HCT116 (cell line): ENCODE results near the gene SLC41A2. TPM values are rescaled to one million over a fixed set of nuclear protein-coding genes. Genes with fewer than 3 reads are reported as not detected.

Experiments used
- ATAC-seq: fragments of 200-7000 bp; cut with Tn5 transposase; 2 replicates; pipeline ENCODE4 v1.9.1; 2020; ENCODE audit warnings: mild to moderate bottlenecking, moderate library complexity
- BruUV-seq: library from RNA; stranded (reverse); fragments of 400-500 nt; replicated peaks from 2 replicates; lab custom pipeline; 2021; lab: Mats Ljungman, UMichigan
- CTCF ChIA-PET: fragments of 300-600 bp; sonication (Branson Sonifier 250); formaldehyde crosslinking; loops from one replicate; lab custom pipeline; 2021; ENCODE audit warnings: antibody characterized with exemption; lab: Charles Lee
- POLR2A ChIA-PET: fragments of 300-600, 350-600 bp; sonication (Branson Sonifier 250); formaldehyde crosslinking; loops from one replicate; lab custom pipeline; 2021; ENCODE audit warnings: antibody characterized with exemption; lab: Charles Lee
- RAD21 ChIA-PET, 2 experiments: fragments of 300-600 bp; sonication (Branson Sonifier 250); formaldehyde crosslinking; loops; one replicate each; lab custom pipeline; 2023; ENCODE audit warnings: low total read pairs in 2 of 2; ENCODE audit not compliant: uncharacterized antibody in 2 of 2, unreplicated experiment in 2 of 2, low non-redundant PET in 1 of 2; lab: Charles Lee
- DNase-seq: peaks from one replicate; pipeline ENCODE4 v3.0.0-alpha.2; 2010; ENCODE audit warnings: low read depth, low spot score
- H2AFZ ChIP-seq: fragments of 200-600 bp; shearing (Covaris generic), sonication (generic); 2 replicates; pipeline ENCODE4 v1.6.1; 2017; ENCODE audit warnings: low read depth, mixed run types, mixed read lengths, antibody characterized with exemption, low read length; ENCODE audit not compliant: poor library complexity, severe bottlenecking
- H3K27ac ChIP-seq: 2 replicates; pipeline ENCODE4 v1.5.1; 2012; ENCODE audit warnings: low read depth, low read length
- H3K27me3 ChIP-seq: fragments of 200-600 bp; sonication (generic); 2 replicates; pipeline ENCODE4 v1.6.1; 2016; ENCODE audit warnings: mixed run types, low read length, mixed read lengths; ENCODE audit not compliant: insufficient read depth
- H3K36me3 ChIP-seq, 2 experiments: fragments of 200-500 bp in 1 of 2; fragments of 200-600 bp in 1 of 2; sonication (Bioruptor generic) in 1 of 2; sonication (generic) in 1 of 2; 2 replicates each; pipeline versions ENCODE4 v1.5.1 to v1.6.1; 2014 to 2016; ENCODE audit warnings: low read length in 2 of 2, inconsistent platforms in 1 of 2, mixed read lengths in 1 of 2, mixed run types in 1 of 2; ENCODE audit not compliant: insufficient read depth in 2 of 2, control insufficient read depth in 1 of 2
- H3K4me1 ChIP-seq, 2 experiments: fragments of 200-600 bp in 1 of 2; sonication (generic) in 1 of 2; 2 replicates each; pipeline versions ENCODE4 v1.5.1 to v1.6.1; 2012 to 2017; ENCODE audit warnings: low read length in 2 of 2, inconsistent platforms in 1 of 2, mild to moderate bottlenecking in 1 of 2, mixed read lengths in 1 of 2, mixed run types in 1 of 2, moderate library complexity in 1 of 2; ENCODE audit not compliant: insufficient read depth in 2 of 2, control insufficient read depth in 1 of 2
- H3K4me2 ChIP-seq: fragments of 200-600 bp; sonication (generic); 2 replicates; pipeline ENCODE4 v1.6.1; 2017; ENCODE audit warnings: mixed run types, low read length, mixed read lengths
- H3K4me3 ChIP-seq, 2 experiments: fragments of 200-600 bp in 1 of 2; sonication (generic) in 1 of 2; replicated peaks in 1 of 2; 2 replicates each; pipeline ENCODE4 v1.5.1; 2011 to 2016; ENCODE audit warnings: low read length in 2 of 2, control low read depth in 1 of 2, low read depth in 1 of 2, mild to moderate bottlenecking in 1 of 2, mixed read lengths in 1 of 2, mixed run types in 1 of 2
- H3K79me2 ChIP-seq: fragments of 200-600 bp; sonication (generic); 2 replicates; pipeline ENCODE4 v1.6.1; 2017; ENCODE audit warnings: mild to moderate bottlenecking, mixed run types, low read length, moderate library complexity, mixed read lengths; ENCODE audit not compliant: insufficient read depth
- H3K9ac ChIP-seq: fragments of 200-600 bp; sonication (generic); 2 replicates; pipeline ENCODE4 v1.6.1; 2016; ENCODE audit warnings: low read length, mixed read lengths
- H3K9me2 ChIP-seq: fragments of 200-600 bp; sonication (generic), shearing (Covaris generic); 2 replicates; pipeline ENCODE4 v1.6.1; 2017; ENCODE audit warnings: mixed run types, mild to moderate bottlenecking, moderate library complexity; ENCODE audit not compliant: insufficient read depth
- H3K9me3 ChIP-seq, 2 experiments: fragments of 200-500 bp in 1 of 2; fragments of 200-600 bp in 1 of 2; sonication (Bioruptor generic) in 1 of 2; sonication (generic) in 1 of 2; 2 replicates each; pipeline ENCODE4 v1.6.1; 2014 to 2017; ENCODE audit warnings: low read length in 2 of 2, mixed read lengths in 2 of 2, inconsistent platforms in 1 of 2, low read depth in 1 of 2, mild to moderate bottlenecking in 1 of 2, mixed run types in 1 of 2, moderate library complexity in 1 of 2; ENCODE audit not compliant: control insufficient read depth in 1 of 2, insufficient read depth in 1 of 2
- H4K20me1 ChIP-seq: fragments of 200-600 bp; sonication (generic), shearing (Covaris generic); 2 replicates; pipeline ENCODE4 v1.6.1; 2017; ENCODE audit warnings: mixed run types, mild to moderate bottlenecking, moderate library complexity; ENCODE audit not compliant: insufficient read depth
- CBX3 ChIP-seq: IDR thresholded peaks from 2 replicates; pipeline ENCODE4 v1.6.1; 2012; ENCODE audit warnings: low read depth
- CEBPB ChIP-seq: IDR thresholded peaks from 2 replicates; pipeline ENCODE4 v1.6.1; 2012; ENCODE audit warnings: low read depth
- EGR1 ChIP-seq: IDR thresholded peaks from 2 replicates; pipeline ENCODE4 v1.6.1; 2012; ENCODE audit warnings: low read depth
- ELF1 ChIP-seq: IDR thresholded peaks from 2 replicates; pipeline ENCODE4 v1.6.1; 2012; ENCODE audit warnings: low read depth, borderline replicate concordance
- EZH2 ChIP-seq: fragments of 200-600 bp; sonication (generic); IDR thresholded peaks from 2 replicates; pipeline ENCODE4 v1.6.1; 2017; ENCODE audit warnings: antibody characterized with exemption, mixed run types
- EZH2phosphoT487 ChIP-seq: fragments of 200-600 bp; IDR thresholded peaks from 2 replicates; pipeline ENCODE4 v1.6.1; 2018; ENCODE audit warnings: antibody characterized with exemption, borderline replicate concordance
- FOSL1 ChIP-seq: IDR thresholded peaks from 2 replicates; pipeline ENCODE4 v1.6.1; 2012; ENCODE audit warnings: low read depth
- POLR2A ChIP-seq: IDR thresholded peaks from 2 replicates; pipeline ENCODE4 v1.7.0; 2011; ENCODE audit warnings: borderline replicate concordance; ENCODE audit not compliant: insufficient read depth, insufficient read length; ENCODE audit errors: extremely low read depth
- POLR2AphosphoS5 ChIP-seq: IDR thresholded peaks from 2 replicates; pipeline ENCODE4 v1.6.1; 2011; ENCODE audit warnings: mild to moderate bottlenecking, low read depth, low read length, moderate library complexity
- RAD21 ChIP-seq: IDR thresholded peaks from 2 replicates; pipeline ENCODE4 v1.6.1; 2012; ENCODE audit warnings: low read depth, mild to moderate bottlenecking
- SIN3A ChIP-seq: IDR thresholded peaks from 2 replicates; pipeline ENCODE4 v1.6.1; 2012; ENCODE audit warnings: low read depth
- SRF ChIP-seq: IDR thresholded peaks from 2 replicates; pipeline ENCODE4 v1.6.1; 2012; ENCODE audit warnings: low read depth
- TCF7L2 ChIP-seq: IDR thresholded peaks from 2 replicates; pipeline ENCODE4 v1.7.0; 2011; ENCODE audit warnings: borderline replicate concordance, inconsistent platforms; ENCODE audit not compliant: insufficient read depth, insufficient read length; ENCODE audit errors: extremely low read depth
- YY1 ChIP-seq: IDR thresholded peaks from 2 replicates; pipeline ENCODE4 v1.6.1; 2011; ENCODE audit warnings: low read length, low read depth, moderate library complexity, mild to moderate bottlenecking; ENCODE audit not compliant: insufficient replicate concordance; ENCODE audit errors: extremely low read depth
- ZFX ChIP-seq: fragments of 450-650 bp; IDR thresholded peaks from 2 replicates; pipeline ENCODE4 v1.6.1; 2017
- ZNF274 ChIP-seq: fragments of 200-500 bp; sonication (Bioruptor generic); IDR thresholded peaks from 2 replicates; pipeline ENCODE4 v1.6.1; 2014; ENCODE audit warnings: mild to moderate bottlenecking, low read depth, low read length, inconsistent platforms
- intact Hi-C: fragments of 100-400 bp; cut with micrococcal nuclease; formaldehyde crosslinking; loops from 2 replicates; pipeline ENCODE4 v1.10.0; 2022
- total RNA-seq: library from RNA; stranded (reverse); gene quantifications from one replicate; pipeline ENCODE4 v1.2.1, GENCODE V29; 2021; ENCODE audit not compliant: unreplicated experiment
- TF ChIP-seq, protein P1 (sequence below): IDR thresholded peaks from 2 replicates; pipeline ENCODE4 v1.6.1; 2011; ENCODE audit warnings: mild to moderate bottlenecking, low read length, moderate library complexity; ENCODE audit not compliant: insufficient replicate concordance; ENCODE audit errors: extremely low read depth
- TF ChIP-seq, protein P2 (sequence below): IDR thresholded peaks from 2 replicates; pipeline ENCODE4 v1.6.1; 2012
- TF ChIP-seq, protein P3 (sequence below): IDR thresholded peaks from 2 replicates; pipeline ENCODE4 v1.6.1; 2012; ENCODE audit warnings: low read depth

SLC41A2 gene
- total RNA-seq, 1 experiment from 2014 or later = 12.5 TPM

DNA sequence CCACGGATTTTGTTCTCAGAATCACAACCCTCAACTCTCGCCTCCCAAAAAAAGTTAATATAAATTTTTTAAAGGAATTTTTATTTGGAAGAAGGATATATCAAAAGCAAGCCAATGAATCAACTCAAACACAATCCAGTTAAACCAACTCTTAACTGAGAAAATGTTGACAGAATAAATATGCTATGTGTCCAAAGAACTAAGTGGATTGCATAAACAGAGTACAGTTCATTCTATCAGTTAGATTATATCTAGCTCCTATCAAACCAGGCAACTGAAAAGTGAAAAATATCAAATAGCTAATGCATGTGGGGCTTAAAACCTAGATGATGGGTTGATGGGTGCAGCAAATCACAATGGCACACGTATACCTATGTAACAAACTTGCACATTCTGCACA, 16.6 kb downstream of the SLC41A2 start (continued):
- no peak for TF ChIP-seq TCF7L2
- no peak for TF ChIP-seq FOSL1
- no peak for TF ChIP-seq EGR1
- no peak for TF ChIP-seq POLR2A

DNA sequence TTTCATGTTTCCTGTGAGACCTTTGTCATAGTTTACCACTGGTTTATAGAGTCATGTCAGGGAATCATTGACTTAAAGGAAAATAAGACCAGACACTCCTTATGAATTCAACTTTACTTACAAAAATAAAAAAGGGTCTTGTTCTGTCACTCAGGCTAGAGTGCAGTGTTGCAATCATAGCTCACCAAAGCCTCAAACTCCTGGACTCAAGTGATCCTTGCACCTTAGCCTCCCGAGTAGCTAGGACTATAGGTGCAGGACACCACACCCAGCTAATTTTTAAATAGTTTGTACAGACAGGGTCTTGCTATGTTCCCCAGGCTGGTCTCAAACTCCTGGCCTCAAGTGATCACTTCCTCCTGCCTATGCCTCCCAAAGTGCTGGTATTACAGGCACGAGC, 19.0 kb downstream of the SLC41A2 start:
- intact Hi-C loops = no loop called here
- no peak for ATAC-seq
- no peaks in the 10 kb centered on the region for H4K20me1 ChIP-seq
- H3K27me3 ChIP-seq = no peaks in the 10 kb centered on the region
- H3K27ac ChIP-seq = no peak overlapping the region
- H3K36me3 ChIP-seq = no peaks in the 10 kb centered on the region
- POLR2A ChIA-PET = no interaction called here
- H2AFZ ChIP-seq = no peak overlapping the region
- no peak overlapping the region for H3K9ac ChIP-seq
- H3K9me2 ChIP-seq = no peaks in the 10 kb centered on the region
- no peak overlapping the region for H3K4me2 ChIP-seq
- RAD21 ChIA-PET = no interaction called here
- DNase-seq = no peak
- peaks cover 3 to 8% of the 10 kb centered on the region in 2 experiments; a peak in 3 of 4 replicates for H3K4me1 ChIP-seq
- CTCF ChIA-PET = no interaction called here
- no peaks in the 10 kb centered on the region for H3K79me2 ChIP-seq
- no TSS peak for BruUV-seq
- H3K9me3 ChIP-seq = no peaks in the 10 kb centered on the region
- H3K4me3 ChIP-seq = no peak overlapping the region
- TF ChIP-seq YY1 = no peak
- no peak for TF ChIP-seq SIN3A
- no peak for TF ChIP-seq SRF
- no peak for TF ChIP-seq ZFX
- no peak for TF ChIP-seq EZH2
- TF ChIP-seq ZNF274 = no peak
- no peak for TF ChIP-seq RAD21
- no peak for TF ChIP-seq CEBPB
- TF ChIP-seq FOSL1 = no peak
- TF ChIP-seq TCF7L2 = no peak
- TF ChIP-seq, protein P1, sequence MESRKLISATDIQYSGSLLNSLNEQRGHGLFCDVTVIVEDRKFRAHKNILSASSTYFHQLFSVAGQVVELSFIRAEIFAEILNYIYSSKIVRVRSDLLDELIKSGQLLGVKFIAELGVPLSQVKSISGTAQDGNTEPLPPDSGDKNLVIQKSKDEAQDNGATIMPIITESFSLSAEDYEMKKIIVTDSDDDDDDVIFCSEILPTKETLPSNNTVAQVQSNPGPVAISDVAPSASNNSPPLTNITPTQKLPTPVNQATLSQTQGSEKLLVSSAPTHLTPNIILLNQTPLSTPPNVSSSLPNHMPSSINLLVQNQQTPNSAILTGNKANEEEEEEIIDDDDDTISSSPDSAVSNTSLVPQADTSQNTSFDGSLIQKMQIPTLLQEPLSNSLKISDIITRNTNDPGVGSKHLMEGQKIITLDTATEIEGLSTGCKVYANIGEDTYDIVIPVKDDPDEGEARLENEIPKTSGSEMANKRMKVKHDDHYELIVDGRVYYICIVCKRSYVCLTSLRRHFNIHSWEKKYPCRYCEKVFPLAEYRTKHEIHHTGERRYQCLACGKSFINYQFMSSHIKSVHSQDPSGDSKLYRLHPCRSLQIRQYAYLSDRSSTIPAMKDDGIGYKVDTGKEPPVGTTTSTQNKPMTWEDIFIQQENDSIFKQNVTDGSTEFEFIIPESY = no peak
- TF ChIP-seq POLR2AphosphoS5 = no peak
- TF ChIP-seq, protein P2, sequence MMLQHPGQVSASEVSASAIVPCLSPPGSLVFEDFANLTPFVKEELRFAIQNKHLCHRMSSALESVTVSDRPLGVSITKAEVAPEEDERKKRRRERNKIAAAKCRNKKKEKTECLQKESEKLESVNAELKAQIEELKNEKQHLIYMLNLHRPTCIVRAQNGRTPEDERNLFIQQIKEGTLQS = no peak
- TF ChIP-seq EZH2phosphoT487 = no peak
- TF ChIP-seq ELF1 = no peak
- TF ChIP-seq, protein P3, sequence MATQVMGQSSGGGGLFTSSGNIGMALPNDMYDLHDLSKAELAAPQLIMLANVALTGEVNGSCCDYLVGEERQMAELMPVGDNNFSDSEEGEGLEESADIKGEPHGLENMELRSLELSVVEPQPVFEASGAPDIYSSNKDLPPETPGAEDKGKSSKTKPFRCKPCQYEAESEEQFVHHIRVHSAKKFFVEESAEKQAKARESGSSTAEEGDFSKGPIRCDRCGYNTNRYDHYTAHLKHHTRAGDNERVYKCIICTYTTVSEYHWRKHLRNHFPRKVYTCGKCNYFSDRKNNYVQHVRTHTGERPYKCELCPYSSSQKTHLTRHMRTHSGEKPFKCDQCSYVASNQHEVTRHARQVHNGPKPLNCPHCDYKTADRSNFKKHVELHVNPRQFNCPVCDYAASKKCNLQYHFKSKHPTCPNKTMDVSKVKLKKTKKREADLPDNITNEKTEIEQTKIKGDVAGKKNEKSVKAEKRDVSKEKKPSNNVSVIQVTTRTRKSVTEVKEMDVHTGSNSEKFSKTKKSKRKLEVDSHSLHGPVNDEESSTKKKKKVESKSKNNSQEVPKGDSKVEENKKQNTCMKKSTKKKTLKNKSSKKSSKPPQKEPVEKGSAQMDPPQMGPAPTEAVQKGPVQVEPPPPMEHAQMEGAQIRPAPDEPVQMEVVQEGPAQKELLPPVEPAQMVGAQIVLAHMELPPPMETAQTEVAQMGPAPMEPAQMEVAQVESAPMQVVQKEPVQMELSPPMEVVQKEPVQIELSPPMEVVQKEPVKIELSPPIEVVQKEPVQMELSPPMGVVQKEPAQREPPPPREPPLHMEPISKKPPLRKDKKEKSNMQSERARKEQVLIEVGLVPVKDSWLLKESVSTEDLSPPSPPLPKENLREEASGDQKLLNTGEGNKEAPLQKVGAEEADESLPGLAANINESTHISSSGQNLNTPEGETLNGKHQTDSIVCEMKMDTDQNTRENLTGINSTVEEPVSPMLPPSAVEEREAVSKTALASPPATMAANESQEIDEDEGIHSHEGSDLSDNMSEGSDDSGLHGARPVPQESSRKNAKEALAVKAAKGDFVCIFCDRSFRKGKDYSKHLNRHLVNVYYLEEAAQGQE = no peak
- no peak for TF ChIP-seq CBX3
